ENCODE results near the gene MYO9B. TPM values are rescaled to one million over a fixed set of nuclear protein-coding genes. Genes with fewer than 3 reads are reported as not detected.
"Not testable (repeated sequence)": the region's sequence is repeated elsewhere in the genome, so short reads cannot be mapped to it uniquely, and the experiment has no call there.

MYO9B gene
- total RNA-seq, 1 experiment from 2014 or later: 68.3 TPM

DNA sequence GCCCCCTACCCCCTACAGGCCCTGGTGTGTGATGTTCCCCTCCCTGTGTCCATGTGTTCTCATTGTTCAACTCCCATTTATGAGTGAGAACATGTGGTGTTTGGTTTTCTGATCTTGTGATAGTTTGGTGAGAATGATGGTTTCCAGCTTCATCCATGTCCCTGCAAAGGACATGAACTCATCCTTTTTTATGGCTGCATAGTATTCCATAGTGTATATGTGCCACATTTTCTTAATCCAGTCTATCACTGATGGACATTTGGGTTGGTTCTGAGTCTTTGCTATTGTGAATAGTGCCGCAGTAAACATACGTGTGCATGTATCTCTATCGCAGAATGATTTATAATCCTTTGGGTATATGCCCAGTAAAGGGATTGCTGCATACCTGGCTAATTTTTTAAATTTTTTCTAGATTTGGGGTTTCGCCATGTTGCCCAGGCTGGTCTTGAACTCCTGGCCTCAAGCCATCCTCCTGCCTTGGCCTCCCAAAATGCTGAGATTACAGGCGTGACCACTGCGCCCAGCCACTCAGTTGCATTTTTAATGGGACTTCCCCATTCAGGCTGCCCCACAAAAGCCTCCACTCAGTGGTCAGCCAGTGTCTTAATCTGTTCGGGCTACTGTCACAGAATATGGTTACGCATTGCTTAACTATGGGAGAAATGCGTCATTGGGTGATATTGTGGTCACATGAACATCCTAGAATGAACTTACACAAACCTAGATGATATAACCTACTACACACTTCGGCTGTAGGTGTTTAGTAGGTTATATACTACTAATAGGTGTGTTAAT, 62.7 kb downstream of the MYO9B start:
- H3K9ac ChIP-seq (ENCODE audit: low read length); H2AFZ ChIP-seq (ENCODE audit: low read length); H3F3A ChIP-seq (ENCODE audit: low read length, unreplicated experiment); BruUV-seq (replicated peaks); H3K9me3 ChIP-seq (ENCODE audit: low read length); H4K20me1 ChIP-seq (ENCODE audit: low read length); POLR2A ChIA-PET (ENCODE audit: unreplicated experiment); intact Hi-C loops (cut with micrococcal nuclease); ATAC-seq; H3K27ac ChIP-seq (ENCODE audit: low read length); H3K4me3 ChIP-seq (ENCODE audit: low read length); DNase-seq; H3K27me3 ChIP-seq (ENCODE audit: low read length); H3K9me2 ChIP-seq (replicated peaks; ENCODE audit: low read length); H3K4me2 ChIP-seq (ENCODE audit: low read length); H3K36me3 ChIP-seq (ENCODE audit: low read depth, low read length); CTCF ChIA-PET: not testable (repeated sequence)
- H3K79me2 ChIP-seq (ENCODE audit: low read length): peaks cover 11% of the 10 kb centered on the region; the same call in 1 of the 2 replicates
- H3K4me1 ChIP-seq (ENCODE audit: insufficient read depth, low read length): peaks cover 25% of the 10 kb centered on the region

DNA sequence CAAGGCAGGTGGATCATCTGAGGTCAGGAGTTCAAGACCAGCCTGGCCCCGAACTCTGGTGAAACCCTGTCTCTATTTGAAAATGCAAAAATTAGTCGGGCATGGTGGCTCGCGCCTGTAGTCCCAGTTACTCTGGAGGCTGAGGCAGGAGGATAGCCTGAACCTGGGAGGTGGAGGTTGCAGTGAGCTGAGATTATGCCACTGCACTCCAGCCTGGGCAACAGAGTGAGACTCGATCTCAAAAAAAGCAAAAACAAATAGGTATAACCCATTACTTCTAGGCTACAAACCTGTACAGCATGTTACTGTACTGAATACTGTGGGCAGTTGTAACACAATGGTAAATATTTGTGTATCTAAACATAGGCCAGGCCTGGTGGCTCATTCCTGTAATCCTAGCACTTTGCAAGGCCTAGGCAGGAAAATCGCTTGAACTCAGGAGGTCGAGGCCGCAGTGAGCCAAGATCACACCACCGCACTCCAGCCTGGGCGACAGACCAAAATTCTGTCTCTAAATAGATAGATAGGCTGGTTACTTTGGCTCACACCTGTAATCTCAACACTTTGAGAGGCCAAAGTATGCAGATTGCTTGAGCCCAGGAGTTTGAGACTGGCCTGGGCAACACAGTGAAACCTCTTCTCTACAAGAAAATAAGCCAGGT, 63.5 kb downstream of the MYO9B start:
- no peak overlapping the region for H3K27ac ChIP-seq (ENCODE audit: low read length)
- no peaks in the 10 kb centered on the region for H3K9me3 ChIP-seq (ENCODE audit: low read length)
- ChIA-PET POLR2A (ENCODE audit: unreplicated experiment) (no interaction called here), CTCF (no interaction called here)
- TF ChIP-seq EZH2 (IDR thresholded peaks at IDR 0.05; ENCODE audit: low read length, unreplicated experiment): no peak
- no peak for TF ChIP-seq EZH2phosphoT487 (IDR thresholded peaks at IDR 0.05; ENCODE audit: borderline replicate concordance, low read length)
- TF ChIP-seq, protein P1, sequence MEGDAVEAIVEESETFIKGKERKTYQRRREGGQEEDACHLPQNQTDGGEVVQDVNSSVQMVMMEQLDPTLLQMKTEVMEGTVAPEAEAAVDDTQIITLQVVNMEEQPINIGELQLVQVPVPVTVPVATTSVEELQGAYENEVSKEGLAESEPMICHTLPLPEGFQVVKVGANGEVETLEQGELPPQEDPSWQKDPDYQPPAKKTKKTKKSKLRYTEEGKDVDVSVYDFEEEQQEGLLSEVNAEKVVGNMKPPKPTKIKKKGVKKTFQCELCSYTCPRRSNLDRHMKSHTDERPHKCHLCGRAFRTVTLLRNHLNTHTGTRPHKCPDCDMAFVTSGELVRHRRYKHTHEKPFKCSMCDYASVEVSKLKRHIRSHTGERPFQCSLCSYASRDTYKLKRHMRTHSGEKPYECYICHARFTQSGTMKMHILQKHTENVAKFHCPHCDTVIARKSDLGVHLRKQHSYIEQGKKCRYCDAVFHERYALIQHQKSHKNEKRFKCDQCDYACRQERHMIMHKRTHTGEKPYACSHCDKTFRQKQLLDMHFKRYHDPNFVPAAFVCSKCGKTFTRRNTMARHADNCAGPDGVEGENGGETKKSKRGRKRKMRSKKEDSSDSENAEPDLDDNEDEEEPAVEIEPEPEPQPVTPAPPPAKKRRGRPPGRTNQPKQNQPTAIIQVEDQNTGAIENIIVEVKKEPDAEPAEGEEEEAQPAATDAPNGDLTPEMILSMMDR (conservative IDR thresholded peaks at IDR 0.05; ENCODE audit: low read depth, low read length): no peak
- H3K27me3 ChIP-seq (ENCODE audit: low read length): no peaks in the 10 kb centered on the region
- H3F3A ChIP-seq (ENCODE audit: low read length, unreplicated experiment): no peaks in the 10 kb centered on the region
- peaks cover 11% of the 10 kb centered on the region; the same call in 1 of the 2 replicates for H3K79me2 ChIP-seq (ENCODE audit: low read length)
- no peaks in the 10 kb centered on the region for H4K20me1 ChIP-seq (ENCODE audit: low read length)
- H3K9me2 ChIP-seq (replicated peaks; ENCODE audit: low read length): no peaks in the 10 kb centered on the region
- DNase-seq (no peak), ATAC-seq (no peak)
- H3K36me3 ChIP-seq (ENCODE audit: low read depth, low read length): no peaks in the 10 kb centered on the region; the same call in 1 of the 2 replicates
- intact Hi-C loops (cut with micrococcal nuclease): no loop called here
- H3K4me2 ChIP-seq (ENCODE audit: low read length): no peak overlapping the region
- H2AFZ ChIP-seq (ENCODE audit: low read length): no peak overlapping the region
- no peak overlapping the region for H3K9ac ChIP-seq (ENCODE audit: low read length)
- H3K4me1 ChIP-seq (ENCODE audit: insufficient read depth, low read length): peaks cover 24% of the 10 kb centered on the region
- no peak overlapping the region for H3K4me3 ChIP-seq (ENCODE audit: low read length)
- no TSS peak for BruUV-seq (replicated peaks)

DNA sequence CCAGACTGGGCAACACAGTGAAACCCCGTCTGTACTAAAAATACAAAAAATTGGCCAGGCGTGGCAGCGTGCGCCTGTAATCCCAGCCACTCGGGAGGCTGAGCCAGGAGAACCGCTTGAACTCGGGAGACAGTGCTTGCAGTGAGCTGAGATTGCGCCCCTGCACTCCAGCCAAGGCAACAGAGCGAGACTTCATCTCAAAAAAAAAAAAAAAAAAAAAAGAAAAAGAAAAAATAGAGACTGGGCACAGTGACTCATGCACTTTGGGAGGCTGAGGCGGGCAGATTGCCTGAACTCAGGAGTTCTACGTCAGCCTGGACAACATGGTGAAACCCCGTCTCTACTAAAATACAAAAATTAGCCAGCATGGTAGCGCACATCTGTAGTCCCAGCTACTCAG, 69.2 kb downstream of the MYO9B start:
- H3K9ac ChIP-seq (ENCODE audit: low read length); H3F3A ChIP-seq (ENCODE audit: low read length, unreplicated experiment); ATAC-seq; DNase-seq; H3K27me3 ChIP-seq (ENCODE audit: low read length); H3K9me2 ChIP-seq (replicated peaks; ENCODE audit: low read length); H3K4me3 ChIP-seq (ENCODE audit: low read length); H3K4me1 ChIP-seq (ENCODE audit: insufficient read depth, low read length); H3K79me2 ChIP-seq (ENCODE audit: low read length); H2AFZ ChIP-seq (ENCODE audit: low read length); POLR2A ChIA-PET (ENCODE audit: unreplicated experiment); H3K4me2 ChIP-seq (ENCODE audit: low read length); H4K20me1 ChIP-seq (ENCODE audit: low read length); CTCF ChIA-PET; intact Hi-C loops (cut with micrococcal nuclease); BruUV-seq (replicated peaks); H3K27ac ChIP-seq (ENCODE audit: low read length); H3K9me3 ChIP-seq (ENCODE audit: low read length); H3K36me3 ChIP-seq (ENCODE audit: low read depth, low read length): not testable (repeated sequence)
